PC-3 (cell line): ENCODE results near the gene FTO.

Experiments used
- CTCF ChIP-seq: fragments of 300-600 bp; sonication (generic); conservative IDR thresholded peaks from 2 replicates; pipeline ENCODE4 v1.5.1; 2017; ENCODE audit warnings: antibody characterized with exemption, low read depth, mild to moderate bottlenecking, low read length
- EZH2 ChIP-seq: fragments of 300-600 bp; sonication (generic); IDR thresholded peaks from one replicate; pipeline ENCODE4 v1.6.1; 2017; ENCODE audit warnings: antibody characterized with exemption, mild to moderate bottlenecking, low read length; ENCODE audit not compliant: unreplicated experiment
- EZH2phosphoT487 ChIP-seq: fragments of 300-600 bp; sonication (generic); IDR thresholded peaks from 2 replicates; pipeline ENCODE4 v1.6.1; 2018; ENCODE audit warnings: mild to moderate bottlenecking, antibody characterized with exemption, low read length, borderline replicate concordance

DNA sequence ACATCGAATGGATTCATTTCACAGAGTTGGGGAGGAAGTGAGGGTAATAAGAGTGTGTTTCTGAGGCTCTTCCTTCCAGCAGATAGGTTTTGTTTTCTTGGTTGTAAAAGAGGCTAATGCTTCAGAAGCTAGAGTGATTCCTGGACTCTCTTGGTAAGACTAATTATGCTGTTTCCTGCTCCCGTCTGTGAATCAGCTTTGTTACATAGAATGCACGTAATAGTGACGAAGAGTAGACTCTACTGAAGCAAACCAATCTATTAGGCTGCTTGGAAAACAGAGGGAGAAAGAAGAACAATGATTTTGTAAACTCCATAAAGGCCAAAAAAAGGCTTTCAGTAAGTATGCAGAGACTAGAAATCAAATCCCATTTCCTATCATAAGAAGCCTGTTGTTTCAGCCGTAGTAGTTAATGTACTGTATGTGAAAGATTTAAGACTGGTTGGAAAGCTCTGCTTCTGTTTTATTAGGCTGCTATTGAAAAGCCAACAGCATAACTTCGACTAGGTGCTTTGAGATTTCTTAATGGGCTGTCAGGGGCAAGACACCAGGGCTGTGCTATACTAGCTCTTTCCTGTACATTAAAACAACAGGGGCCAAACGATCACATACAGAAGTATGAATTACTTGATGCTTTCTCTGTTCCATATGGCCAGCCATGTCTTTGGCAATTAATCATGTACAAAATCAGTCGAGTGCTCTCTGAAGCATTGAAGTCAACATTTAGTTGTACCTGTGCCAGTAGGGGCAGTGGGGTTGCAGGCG, 219.0 kb downstream of the FTO start:
- no peak for TF ChIP-seq CTCF
- TF ChIP-seq EZH2: no peak
- TF ChIP-seq EZH2phosphoT487: no peak
